GM12878 (cell line): ENCODE results near the gene GNAO1. TPM values are rescaled to one million over a fixed set of nuclear protein-coding genes. Genes with fewer than 3 reads are reported as not detected.

Experiments used
- BRCA1 ChIP-seq: IDR thresholded peaks from 2 replicates; pipeline ENCODE4 v1.6.1; 2011; ENCODE audit warnings: low read depth, low read length, improper control_type of control experiment
- FOS ChIP-seq: IDR thresholded peaks from 3 replicates; pipeline ENCODE4 v1.6.1; 2011; ENCODE audit warnings: borderline replicate concordance; ENCODE audit not compliant: insufficient read length; ENCODE audit errors: extremely low read depth
- JUNB ChIP-seq: IDR thresholded peaks from 2 replicates; pipeline ENCODE4 v1.6.1; 2016; ENCODE audit warnings: antibody characterized with exemption, mild to moderate bottlenecking
- PAX5 ChIP-seq: IDR thresholded peaks from 2 replicates; pipeline ENCODE4 v1.6.1; 2011; ENCODE audit warnings: low read depth, low read length, borderline replicate concordance
- PML ChIP-seq: IDR thresholded peaks from 2 replicates; pipeline ENCODE4 v1.6.1; 2012; ENCODE audit warnings: low read length, inconsistent platforms
- POLR2A ChIP-seq: IDR thresholded peaks from 2 replicates; pipeline ENCODE4 v1.6.1; 2011; ENCODE audit warnings: low read depth, mild to moderate bottlenecking, low read length
- SIN3A ChIP-seq: IDR thresholded peaks from 2 replicates; pipeline ENCODE4 v1.6.1; 2012; ENCODE audit warnings: low read depth, low read length, improper control_type of control experiment
- SIX5 ChIP-seq: IDR thresholded peaks from 2 replicates; pipeline ENCODE4 v1.6.1; 2011; ENCODE audit warnings: mild to moderate bottlenecking, low read depth, low read length, moderate library complexity; ENCODE audit not compliant: severe bottlenecking
- TCF7 ChIP-seq: IDR thresholded peaks from 2 replicates; pipeline ENCODE4 v1.6.1; 2014; ENCODE audit warnings: antibody characterized with exemption, borderline replicate concordance
- YBX1 ChIP-seq: fragments of 450-650 bp; IDR thresholded peaks from 2 replicates; pipeline ENCODE4 v1.6.1; 2016; ENCODE audit warnings: antibody characterized with exemption
- ZBED1 ChIP-seq: IDR thresholded peaks from 2 replicates; pipeline ENCODE4 v1.6.1; 2016; ENCODE audit warnings: borderline replicate concordance
- ZSCAN29 ChIP-seq: fragments of 450-650 bp; IDR thresholded peaks from 2 replicates; pipeline ENCODE4 v1.6.1; 2017; ENCODE audit warnings: mild to moderate bottlenecking, moderate library complexity
- polyA plus RNA-seq, 11 experiments: library from polyadenylated mRNA; depleted of rRNA in 4 of 11; unstranded in 6 of 11; stranded (reverse) in 5 of 11; fragments of >200 nt; fragmentation: Nextera tagmentation in 4 of 11; fragmentation: Illumina TruSeq in 1 of 11; extraction: Ambion mirVana in 4 of 11; extraction: Trizol in 1 of 11; gene quantifications; 1 replicate in 1 of 11; 2 replicates in 10 of 11; pipeline versions ENCODE4 v1.2.1 to v1.2.3, GENCODE V29; 2011 to 2016; ENCODE audit warnings: inconsistent platforms in 2 of 11, missing spikeins in 2 of 11, low read depth in 1 of 11
- total RNA-seq, 4 experiments: library from RNA; depleted of rRNA in 3 of 4; stranded (reverse); fragments of >200 nt in 3 of 4; fragmentation: Illumina TruSeq in 1 of 4; extraction: Trizol in 1 of 4; gene quantifications; 2 replicates each; pipeline versions ENCODE4 v1.2.1 to v1.2.3, GENCODE V29; 2013 to 2021
- TF ChIP-seq, protein P1 (sequence below): IDR thresholded peaks from 2 replicates; pipeline ENCODE4 v1.6.1; 2011; ENCODE audit warnings: low read depth, low read length, improper control_type of control experiment, borderline replicate concordance
- TF ChIP-seq, protein P2 (sequence below): IDR thresholded peaks from 2 replicates; pipeline ENCODE4 v1.6.1; 2011; ENCODE audit warnings: mild to moderate bottlenecking, low read depth, low read length, moderate library complexity; ENCODE audit not compliant: insufficient replicate concordance
- TF ChIP-seq, protein P3 (sequence below): IDR thresholded peaks from 2 replicates; pipeline ENCODE4 v1.6.1; 2012; ENCODE audit warnings: low read depth, low read length, improper control_type of control experiment
- TF ChIP-seq, protein P4 (sequence below): fragments of 450-650 bp; IDR thresholded peaks from 2 replicates; pipeline ENCODE4 v1.6.1; 2018; ENCODE audit warnings: borderline replicate concordance, mild to moderate bottlenecking; ENCODE audit not compliant: partially characterized antibody
- TF ChIP-seq, protein P5 (sequence below): IDR thresholded peaks from 2 replicates; pipeline ENCODE4 v1.6.1; 2012; ENCODE audit warnings: low read length, inconsistent platforms
- TF ChIP-seq, protein P6 (sequence below): fragments of 450-650 bp; IDR thresholded peaks from 2 replicates; pipeline ENCODE4 v1.6.1; 2017; ENCODE audit warnings: borderline replicate concordance

GNAO1 gene
- total and polyA plus RNA-seq, 10 of the 15 experiments (the other 5 are each of a cell fraction or from before 2014, with no cell fraction given): 0.05 to 0.28 (median 0.14) TPM; not detected in 6

DNA sequence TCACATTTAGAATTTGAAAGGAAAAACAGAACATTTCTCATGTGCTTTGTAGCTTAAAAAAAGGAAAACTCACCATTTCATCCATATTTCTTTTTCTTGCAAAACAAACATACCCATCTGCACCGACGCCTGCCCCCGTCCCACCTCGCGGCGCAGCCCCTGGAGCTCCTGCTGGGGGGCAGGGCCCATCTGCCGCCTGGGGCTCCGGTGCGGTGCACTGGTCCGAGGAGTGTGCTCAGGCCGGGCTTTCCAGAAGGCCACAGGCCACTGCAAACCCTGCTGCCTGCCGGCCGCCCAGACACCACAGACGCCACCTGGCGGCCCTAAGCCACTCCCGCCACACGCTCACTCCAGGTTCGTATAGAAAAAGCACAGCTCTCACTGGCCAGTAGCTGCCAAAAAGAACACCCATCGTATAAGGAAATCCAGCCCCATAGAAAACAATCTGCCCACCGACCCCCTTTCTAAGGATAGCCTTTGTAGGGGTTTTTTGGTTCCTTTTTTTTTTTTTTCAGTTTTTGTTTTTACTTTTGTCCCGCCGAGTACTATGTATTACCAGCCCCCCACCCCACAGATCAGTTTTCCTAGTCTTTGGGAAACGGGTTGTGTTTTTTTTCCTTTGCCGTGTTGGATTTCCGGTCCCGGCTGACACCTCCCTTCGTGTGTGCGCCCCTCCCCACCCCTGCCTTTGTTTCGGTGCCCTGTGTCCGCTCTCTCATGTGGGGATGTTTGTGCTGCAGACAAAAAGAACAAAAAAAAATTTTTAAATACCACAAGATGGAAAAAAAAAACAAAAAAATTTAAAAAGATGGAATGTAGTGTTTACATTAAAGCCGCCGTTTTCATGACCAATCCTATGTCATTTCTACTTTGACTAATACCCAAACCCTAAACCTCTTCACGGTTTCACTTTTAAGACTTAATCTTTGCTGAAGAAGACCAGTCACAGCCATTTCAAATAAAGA, 165.3 kb downstream of the GNAO1 start (continued):
- no peak for TF ChIP-seq ZSCAN29
- TF ChIP-seq, protein P1, sequence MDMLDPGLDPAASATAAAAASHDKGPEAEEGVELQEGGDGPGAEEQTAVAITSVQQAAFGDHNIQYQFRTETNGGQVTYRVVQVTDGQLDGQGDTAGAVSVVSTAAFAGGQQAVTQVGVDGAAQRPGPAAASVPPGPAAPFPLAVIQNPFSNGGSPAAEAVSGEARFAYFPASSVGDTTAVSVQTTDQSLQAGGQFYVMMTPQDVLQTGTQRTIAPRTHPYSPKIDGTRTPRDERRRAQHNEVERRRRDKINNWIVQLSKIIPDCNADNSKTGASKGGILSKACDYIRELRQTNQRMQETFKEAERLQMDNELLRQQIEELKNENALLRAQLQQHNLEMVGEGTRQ: no peak
- TF ChIP-seq, protein P2, sequence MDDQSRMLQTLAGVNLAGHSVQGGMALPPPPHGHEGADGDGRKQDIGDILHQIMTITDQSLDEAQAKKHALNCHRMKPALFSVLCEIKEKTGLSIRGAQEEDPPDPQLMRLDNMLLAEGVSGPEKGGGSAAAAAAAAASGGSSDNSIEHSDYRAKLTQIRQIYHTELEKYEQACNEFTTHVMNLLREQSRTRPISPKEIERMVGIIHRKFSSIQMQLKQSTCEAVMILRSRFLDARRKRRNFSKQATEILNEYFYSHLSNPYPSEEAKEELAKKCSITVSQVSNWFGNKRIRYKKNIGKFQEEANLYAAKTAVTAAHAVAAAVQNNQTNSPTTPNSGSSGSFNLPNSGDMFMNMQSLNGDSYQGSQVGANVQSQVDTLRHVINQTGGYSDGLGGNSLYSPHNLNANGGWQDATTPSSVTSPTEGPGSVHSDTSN: no peak
- no peak for TF ChIP-seq SIN3A
- TF ChIP-seq POLR2A: no peak
- no peak for TF ChIP-seq FOS
- TF ChIP-seq PAX5: peak; percentile 97
- TF ChIP-seq, protein P3, sequence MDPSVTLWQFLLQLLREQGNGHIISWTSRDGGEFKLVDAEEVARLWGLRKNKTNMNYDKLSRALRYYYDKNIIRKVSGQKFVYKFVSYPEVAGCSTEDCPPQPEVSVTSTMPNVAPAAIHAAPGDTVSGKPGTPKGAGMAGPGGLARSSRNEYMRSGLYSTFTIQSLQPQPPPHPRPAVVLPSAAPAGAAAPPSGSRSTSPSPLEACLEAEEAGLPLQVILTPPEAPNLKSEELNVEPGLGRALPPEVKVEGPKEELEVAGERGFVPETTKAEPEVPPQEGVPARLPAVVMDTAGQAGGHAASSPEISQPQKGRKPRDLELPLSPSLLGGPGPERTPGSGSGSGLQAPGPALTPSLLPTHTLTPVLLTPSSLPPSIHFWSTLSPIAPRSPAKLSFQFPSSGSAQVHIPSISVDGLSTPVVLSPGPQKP: no peak; the same call in 1 of the 2 replicates
- TF ChIP-seq PML: 0 out of 2 replicates have a peak, but pooled peaks have one; percentile 46
- TF ChIP-seq ZBED1: no peak
- TF ChIP-seq YBX1: no peak
- no peak for TF ChIP-seq BRCA1
- TF ChIP-seq, protein P4, sequence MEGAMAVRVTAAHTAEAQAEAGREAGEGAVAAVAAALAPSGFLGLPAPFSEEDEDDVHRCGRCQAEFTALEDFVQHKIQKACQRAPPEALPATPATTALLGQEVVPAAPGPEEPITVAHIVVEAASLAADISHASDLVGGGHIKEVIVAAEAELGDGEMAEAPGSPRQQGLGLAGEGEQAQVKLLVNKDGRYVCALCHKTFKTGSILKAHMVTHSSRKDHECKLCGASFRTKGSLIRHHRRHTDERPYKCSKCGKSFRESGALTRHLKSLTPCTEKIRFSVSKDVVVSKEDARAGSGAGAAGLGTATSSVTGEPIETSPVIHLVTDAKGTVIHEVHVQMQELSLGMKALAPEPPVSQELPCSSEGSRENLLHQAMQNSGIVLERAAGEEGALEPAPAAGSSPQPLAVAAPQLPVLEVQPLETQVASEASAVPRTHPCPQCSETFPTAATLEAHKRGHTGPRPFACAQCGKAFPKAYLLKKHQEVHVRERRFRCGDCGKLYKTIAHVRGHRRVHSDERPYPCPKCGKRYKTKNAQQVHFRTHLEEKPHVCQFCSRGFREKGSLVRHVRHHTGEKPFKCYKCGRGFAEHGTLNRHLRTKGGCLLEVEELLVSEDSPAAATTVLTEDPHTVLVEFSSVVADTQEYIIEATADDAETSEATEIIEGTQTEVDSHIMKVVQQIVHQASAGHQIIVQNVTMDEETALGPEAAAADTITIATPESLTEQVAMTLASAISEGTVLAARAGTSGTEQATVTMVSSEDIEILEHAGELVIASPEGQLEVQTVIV: no peak
- TF ChIP-seq, protein P5, sequence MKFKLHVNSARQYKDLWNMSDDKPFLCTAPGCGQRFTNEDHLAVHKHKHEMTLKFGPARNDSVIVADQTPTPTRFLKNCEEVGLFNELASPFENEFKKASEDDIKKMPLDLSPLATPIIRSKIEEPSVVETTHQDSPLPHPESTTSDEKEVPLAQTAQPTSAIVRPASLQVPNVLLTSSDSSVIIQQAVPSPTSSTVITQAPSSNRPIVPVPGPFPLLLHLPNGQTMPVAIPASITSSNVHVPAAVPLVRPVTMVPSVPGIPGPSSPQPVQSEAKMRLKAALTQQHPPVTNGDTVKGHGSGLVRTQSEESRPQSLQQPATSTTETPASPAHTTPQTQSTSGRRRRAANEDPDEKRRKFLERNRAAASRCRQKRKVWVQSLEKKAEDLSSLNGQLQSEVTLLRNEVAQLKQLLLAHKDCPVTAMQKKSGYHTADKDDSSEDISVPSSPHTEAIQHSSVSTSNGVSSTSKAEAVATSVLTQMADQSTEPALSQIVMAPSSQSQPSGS: peak; percentile 34; the same call in 1 of the 2 replicates
- peak; percentile 73 for TF ChIP-seq JUNB
- TF ChIP-seq, protein P6, sequence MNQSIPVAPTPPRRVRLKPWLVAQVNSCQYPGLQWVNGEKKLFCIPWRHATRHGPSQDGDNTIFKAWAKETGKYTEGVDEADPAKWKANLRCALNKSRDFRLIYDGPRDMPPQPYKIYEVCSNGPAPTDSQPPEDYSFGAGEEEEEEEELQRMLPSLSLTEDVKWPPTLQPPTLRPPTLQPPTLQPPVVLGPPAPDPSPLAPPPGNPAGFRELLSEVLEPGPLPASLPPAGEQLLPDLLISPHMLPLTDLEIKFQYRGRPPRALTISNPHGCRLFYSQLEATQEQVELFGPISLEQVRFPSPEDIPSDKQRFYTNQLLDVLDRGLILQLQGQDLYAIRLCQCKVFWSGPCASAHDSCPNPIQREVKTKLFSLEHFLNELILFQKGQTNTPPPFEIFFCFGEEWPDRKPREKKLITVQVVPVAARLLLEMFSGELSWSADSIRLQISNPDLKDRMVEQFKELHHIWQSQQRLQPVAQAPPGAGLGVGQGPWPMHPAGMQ: no peak
- no peak for TF ChIP-seq SIX5
- TF ChIP-seq TCF7: no peak; the same call in 1 of the 2 replicates
